GM21529 (cell line): ENCODE data around the gene DCXR.
A peak's percentile ranks its signal among the peaks of the same experiment; 100 is the strongest.

Source experiments
- ATAC-seq: cut with Tn5 transposase; IDR thresholded peaks from one replicate; pipeline ENCODE4 v1.9.1; 2021; ENCODE audit not compliant: unreplicated experiment

The DCXR gene

GRCh38 chr17:82022981-82023446, 14.5 kb downstream of the DCXR start, which contains the start of gene LRRC45:
TSS of gene LRRC45 (plus strand) at chr17:82023305. CDS start at chr17:82023644, 339 bp downstream.
- peak; percentile 84 for ATAC-seq

GRCh38 chr17:82022310-82022980, 15.1 kb downstream of the DCXR start, which contains the start of gene CENPX:
TSS of gene CENPX (minus strand) at chr17:82022878. CDS start at chr17:82022861, 17 bp downstream.
- no peak for ATAC-seq

- ATAC-seq: no peak
These were observed 15.6 kb downstream of the DCXR start for GRCh38 chr17:82021900-82022309.

DNA sequence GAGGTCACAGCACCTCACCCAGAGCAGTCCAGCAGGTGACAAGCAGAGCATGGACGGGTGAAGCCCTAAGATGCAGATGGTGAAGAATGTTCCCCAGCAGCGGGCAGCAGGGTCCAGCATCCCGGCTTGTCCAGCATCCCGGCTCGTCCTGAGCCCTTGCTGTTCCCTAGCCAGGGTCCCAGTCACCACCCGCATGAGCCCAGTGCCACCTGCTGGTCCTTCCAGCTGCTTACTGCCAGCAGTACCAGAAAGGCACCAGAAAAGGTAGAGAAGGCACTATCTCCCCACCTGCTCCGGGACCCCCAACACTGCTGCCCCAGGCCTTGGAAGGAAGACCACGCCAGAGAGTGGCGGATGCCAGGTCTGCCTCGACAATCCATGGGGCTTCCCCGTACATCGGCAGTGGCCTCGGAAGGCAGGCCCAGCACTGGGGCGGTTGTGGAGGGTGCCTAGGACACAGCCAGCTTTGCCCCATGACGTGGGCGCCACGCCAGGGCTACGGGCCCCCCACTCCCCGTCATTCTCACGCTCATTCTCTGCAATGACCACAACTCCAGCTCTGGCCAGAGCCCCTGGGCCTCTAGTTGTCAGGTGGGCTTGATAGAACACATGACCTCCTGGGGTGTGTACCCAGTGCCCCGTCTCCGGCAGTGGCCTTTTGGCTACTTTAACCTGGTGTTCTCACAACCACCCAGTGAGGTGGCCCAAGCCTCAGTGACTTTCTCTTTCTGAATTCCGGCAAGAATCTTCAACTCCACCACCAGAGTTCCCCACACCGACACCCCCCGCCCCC, 16.2 kb downstream of the DCXR start:
- no peak for ATAC-seq

DNA sequence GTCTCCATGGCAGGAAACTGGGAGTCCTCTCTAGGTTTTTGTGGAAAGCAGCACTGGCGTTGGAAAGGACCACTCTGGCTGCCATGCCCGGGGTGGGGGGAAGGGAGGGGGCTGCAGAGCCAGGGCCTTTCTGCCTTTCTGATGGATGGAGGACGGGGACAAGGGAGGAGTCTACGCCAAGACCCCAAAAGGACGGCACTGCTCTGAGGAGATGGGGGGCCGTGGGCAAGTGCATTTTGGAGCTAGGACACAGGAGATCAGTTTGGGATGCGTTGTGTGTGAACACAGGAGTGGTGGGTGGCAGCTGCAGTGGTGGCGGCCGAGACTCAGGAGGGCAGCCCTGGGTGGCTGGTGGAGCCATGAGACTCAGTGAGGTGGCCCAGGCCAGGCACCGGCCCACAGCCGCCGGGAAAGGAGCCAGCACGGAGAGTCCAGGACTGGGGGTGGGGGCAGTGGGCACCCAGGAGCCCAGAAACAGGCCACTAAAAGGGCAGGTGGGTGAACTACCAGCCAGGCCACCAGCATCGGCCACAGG, 16.9 kb downstream of the DCXR start:
- no peak for ATAC-seq

GRCh38 chr17:82019690-82020571, 17.6 kb downstream of the DCXR start:
- ATAC-seq: no peak

- ATAC-seq: no peak
These were observed 18.4 kb downstream of the DCXR start for GRCh38 chr17:82018989-82019689.

GRCh38 chr17:82018152-82018988, 19.1 kb downstream of the DCXR start:
- no peak for ATAC-seq

- no peak for ATAC-seq
These were observed 19.8 kb downstream of the DCXR start for GRCh38 chr17:82017612-82018151.

GRCh38 chr17:82016875-82017459, 20.5 kb downstream of the DCXR start:
- ATAC-seq: no peak

DNA sequence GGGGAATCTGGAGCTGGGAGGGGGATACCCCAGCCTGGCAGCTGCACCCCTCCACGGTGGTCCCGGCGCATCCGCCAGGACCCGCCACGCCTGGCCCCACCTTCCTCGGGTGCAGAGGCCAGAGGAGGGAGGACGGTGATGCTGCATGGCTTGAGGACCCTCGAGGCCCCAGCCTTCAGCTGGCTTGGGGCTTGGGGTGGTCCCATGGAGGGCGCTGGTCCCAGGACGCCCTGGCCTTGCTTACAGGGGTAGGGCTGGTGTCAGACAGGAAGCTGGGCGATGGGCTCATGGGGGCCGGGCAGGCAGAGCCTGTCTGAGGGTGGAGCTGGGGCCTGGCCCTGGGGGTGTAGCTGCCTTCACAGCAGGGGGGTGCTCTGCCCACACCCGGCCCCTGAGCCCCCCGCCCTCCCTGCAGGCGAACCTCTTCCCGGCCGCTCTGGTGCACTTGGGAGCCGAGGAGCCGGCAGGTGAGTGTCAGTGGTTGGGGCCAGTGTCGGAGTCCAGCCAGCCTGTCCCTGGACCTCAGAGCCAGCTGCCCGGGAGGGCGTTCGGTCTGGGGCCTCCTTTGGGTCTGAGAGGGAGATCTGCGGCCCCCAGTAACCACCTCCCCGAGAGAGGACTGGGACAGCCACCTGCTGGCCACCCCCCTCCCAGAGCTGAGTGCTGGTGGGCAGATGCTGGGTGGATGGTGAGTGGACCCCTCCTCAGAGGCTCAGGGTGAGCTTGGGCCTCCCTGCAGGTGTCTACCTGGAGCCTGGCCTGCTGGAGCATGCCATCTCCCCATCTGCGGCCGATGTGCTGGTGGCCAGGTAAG, 21.2 kb downstream of the DCXR start:
- no peak for ATAC-seq

GRCh38 chr17:82015311-82015971, 22.1 kb downstream of the DCXR start:
- ATAC-seq: no peak

DNA sequence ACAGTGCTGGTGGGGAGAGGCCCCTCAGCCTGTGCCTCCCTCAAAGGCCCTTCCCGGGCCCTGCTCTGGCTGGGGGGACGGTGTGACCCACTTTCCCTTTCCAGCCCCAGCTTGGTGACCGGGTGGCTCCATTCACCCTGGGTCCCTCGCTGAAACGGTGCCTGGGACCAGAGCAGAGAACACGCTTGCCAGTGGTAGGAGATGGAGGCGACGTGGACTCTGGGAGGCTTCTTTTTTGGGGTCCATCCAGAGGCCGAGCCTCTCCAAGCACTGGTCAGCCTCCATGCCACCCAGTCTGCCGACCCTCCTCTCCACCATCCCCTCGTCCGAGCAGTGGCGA, 22.6 kb downstream of the DCXR start:
- ATAC-seq: no peak

- no peak for ATAC-seq
These were observed 23.1 kb downstream of the DCXR start for GRCh38 chr17:82014432-82014831.

DNA sequence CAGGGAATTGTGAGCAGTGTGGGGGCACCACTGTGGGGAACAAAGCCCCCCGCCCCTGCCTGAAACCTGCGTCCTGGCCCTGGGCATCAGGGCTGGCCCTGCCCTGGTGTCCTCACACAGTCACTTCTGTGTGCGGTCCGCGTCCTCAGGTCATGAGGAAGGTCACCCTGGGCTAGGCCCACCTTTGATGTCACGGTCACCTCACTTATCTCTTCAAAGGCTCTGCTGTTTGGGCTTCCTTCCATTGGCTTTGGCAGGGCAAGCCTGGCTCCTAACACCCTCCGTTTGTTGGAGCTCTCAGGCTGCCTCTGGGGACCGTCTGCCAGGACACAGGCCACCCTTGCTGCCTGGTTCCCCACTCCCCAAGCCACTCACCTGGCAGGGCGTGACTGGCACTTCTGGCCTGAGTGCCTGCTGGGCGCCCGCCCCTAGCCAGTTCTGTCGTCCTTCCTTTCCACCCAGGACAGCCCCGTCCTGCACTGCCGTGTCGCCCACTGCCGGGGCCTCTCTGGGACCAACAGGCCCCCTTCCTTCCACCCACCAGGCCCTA, 23.6 kb downstream of the DCXR start:
- no peak for ATAC-seq

- no peak for ATAC-seq
These were observed 24.2 kb downstream of the DCXR start for GRCh38 chr17:82013341-82013740.

DNA sequence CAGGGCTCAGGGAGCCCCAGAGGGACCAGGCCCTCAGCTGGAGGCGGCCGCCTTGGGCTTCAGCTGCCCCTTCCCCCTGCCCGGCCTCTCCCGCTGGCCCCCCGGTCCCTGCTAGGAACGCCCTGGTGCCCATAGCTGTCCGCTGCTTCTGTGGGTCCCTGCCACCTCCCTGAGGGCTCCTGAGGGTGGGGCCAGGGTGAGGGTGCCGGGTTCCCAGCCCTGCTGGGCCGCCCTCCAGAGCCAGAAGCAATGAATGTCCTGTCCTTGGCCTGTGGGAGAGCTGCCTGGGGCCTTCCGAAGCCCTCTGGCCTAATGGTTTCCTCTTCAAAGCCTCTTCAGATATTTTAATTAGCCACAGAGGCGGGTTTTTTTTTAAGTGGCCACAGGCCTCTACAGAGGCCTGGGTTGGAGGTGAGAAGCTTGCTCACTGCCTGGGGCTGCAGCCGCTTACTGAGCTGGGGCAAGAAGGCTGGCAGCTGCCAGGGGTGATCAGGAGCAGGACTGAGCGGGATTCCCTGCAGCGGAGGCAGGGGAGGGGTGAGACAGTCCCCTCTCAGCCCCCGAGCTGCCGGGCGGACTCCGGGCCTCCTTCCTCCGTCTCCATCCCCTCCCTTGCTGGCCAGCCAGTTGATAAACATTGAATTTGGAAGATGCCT, 24.7 kb downstream of the DCXR start:
- ATAC-seq: no peak
